IMR-90 (cell line): ENCODE results near the gene TIMP1. TPM values are rescaled to one million over a fixed set of nuclear protein-coding genes. Genes with fewer than 3 reads are reported as not detected.

Experiments
- ATAC-seq: fragments of 200-7000 bp; cut with Tn5 transposase; 2 replicates; pipeline ENCODE4 v1.9.1; 2020; ENCODE audit warnings: low read depth, mild to moderate bottlenecking, moderate library complexity
- BruUV-seq: library from RNA; stranded (reverse); fragments of 400-500 nt; replicated peaks from 2 replicates; lab custom pipeline; 2021; lab: Mats Ljungman, UMichigan
- CTCF ChIA-PET: fragments of 300-600 bp; formaldehyde crosslinking; extraction: SDS; loops from one replicate; lab custom pipeline; 2021; ENCODE audit warnings: antibody characterized with exemption; lab: Yijun Ruan, JAX
- POLR2A ChIA-PET: fragments of 300-600 bp; sonication (Branson Sonifier 250); formaldehyde crosslinking; loops from one replicate; lab custom pipeline; 2022; ENCODE audit warnings: antibody characterized with exemption; ENCODE audit not compliant: unreplicated experiment; lab: Charles Lee
- DNase-seq: peaks from one replicate; pipeline ENCODE4 v3.0.0; 2013
- H2AFZ ChIP-seq: replicated peaks from 2 replicates; pipeline ENCODE3; 2013; ENCODE audit warnings: low read length, mild to moderate bottlenecking; ENCODE audit not compliant: poor library complexity
- H2AK5ac ChIP-seq: 2 replicates; pipeline ENCODE4 v1.6.1; 2013; ENCODE audit warnings: low read depth, low read length, inconsistent platforms
- H2AK9ac ChIP-seq: replicated peaks from 2 replicates; pipeline ENCODE3; 2013; ENCODE audit warnings: mild to moderate bottlenecking, low read depth, low read length, moderate library complexity; ENCODE audit not compliant: poor library complexity
- H2BK120ac ChIP-seq: 2 replicates; pipeline ENCODE4 v1.6.1; 2013; ENCODE audit warnings: low read depth, low read length, inconsistent platforms
- H2BK15ac ChIP-seq: 3 replicates; pipeline ENCODE4 v1.6.1; 2013; ENCODE audit warnings: low read depth, low read length, inconsistent platforms
- H2BK20ac ChIP-seq: 2 replicates; pipeline ENCODE4 v1.6.1; 2013; ENCODE audit warnings: low read depth, mild to moderate bottlenecking, inconsistent platforms, low read length, moderate library complexity
- H2BK5ac ChIP-seq: 2 replicates; pipeline ENCODE4 v1.6.1; 2013; ENCODE audit warnings: mild to moderate bottlenecking, low read depth, low read length, inconsistent platforms; ENCODE audit not compliant: poor library complexity, severe bottlenecking
- H3K14ac ChIP-seq: replicated peaks from 2 replicates; pipeline ENCODE4 v1.6.1; 2013; ENCODE audit warnings: low read depth, low read length, inconsistent platforms
- H3K18ac ChIP-seq: 2 replicates; pipeline ENCODE4 v1.6.1; 2013; ENCODE audit warnings: low read depth, low read length, control low read depth
- H3K23ac ChIP-seq: 2 replicates; pipeline ENCODE4 v1.6.1; 2013; ENCODE audit warnings: low read depth, low read length, inconsistent platforms
- H3K27ac ChIP-seq: 2 replicates; pipeline ENCODE4 v1.5.1; 2013; ENCODE audit warnings: mild to moderate bottlenecking, control low read depth, low read length; ENCODE audit not compliant: insufficient read depth
- H3K27me3 ChIP-seq: 2 replicates; pipeline ENCODE4 v1.6.1; 2013; ENCODE audit warnings: low read length; ENCODE audit not compliant: control insufficient read depth, insufficient read depth
- H3K36me3 ChIP-seq: 2 replicates; pipeline ENCODE4 v1.6.1; 2013; ENCODE audit warnings: low read length, mixed read lengths; ENCODE audit not compliant: control insufficient read depth, insufficient read depth
- H3K4ac ChIP-seq: 2 replicates; pipeline ENCODE4 v1.6.1; 2013; ENCODE audit warnings: low read depth, low read length, inconsistent platforms
- H3K4me1 ChIP-seq: 2 replicates; pipeline ENCODE4 v1.6.1; 2013; ENCODE audit warnings: low read length, mixed read lengths; ENCODE audit not compliant: control insufficient read depth, insufficient read depth
- H3K4me2 ChIP-seq: 2 replicates; pipeline ENCODE4 v1.6.1; 2013; ENCODE audit warnings: low read depth, mild to moderate bottlenecking, control low read depth, low read length, moderate library complexity
- H3K4me3 ChIP-seq: 2 replicates; pipeline ENCODE4 v1.5.1; 2013; ENCODE audit warnings: low read depth, mild to moderate bottlenecking, control low read depth, low read length, moderate library complexity; ENCODE audit not compliant: insufficient read depth
- H3K56ac ChIP-seq: 2 replicates; pipeline ENCODE4 v1.6.1; 2013; ENCODE audit warnings: low read length, inconsistent platforms; ENCODE audit not compliant: insufficient read depth; ENCODE audit errors: extremely low read depth
- H3K79me1 ChIP-seq, 2 experiments: 2 replicates each; pipeline ENCODE4 v1.6.1; 2013; ENCODE audit warnings: low read length in 2 of 2, inconsistent platforms in 1 of 2, low read depth in 1 of 2
- H3K9ac ChIP-seq: 2 replicates; pipeline ENCODE4 v1.6.1; 2013; ENCODE audit warnings: low read depth, low read length, control low read depth
- H3K9me1 ChIP-seq: 2 replicates; pipeline ENCODE4 v1.6.1; 2013; ENCODE audit warnings: low read length, inconsistent platforms; ENCODE audit not compliant: insufficient read depth
- H3K9me3 ChIP-seq: 2 replicates; pipeline ENCODE4 v1.6.1; 2013; ENCODE audit warnings: low read length; ENCODE audit not compliant: control insufficient read depth, insufficient read depth
- H4K20me1 ChIP-seq: 2 replicates; pipeline ENCODE4 v1.6.1; 2013; ENCODE audit warnings: low read length, inconsistent platforms; ENCODE audit not compliant: insufficient read depth
- H4K5ac ChIP-seq: 2 replicates; pipeline ENCODE4 v1.6.1; 2013; ENCODE audit warnings: mild to moderate bottlenecking, low read depth, low read length, control low read depth
- H4K8ac ChIP-seq, 2 experiments: 2 replicates each; pipeline ENCODE4 v1.6.1; 2013; ENCODE audit warnings: low read depth in 2 of 2, low read length in 2 of 2, control low read depth in 1 of 2, inconsistent platforms in 1 of 2
- H4K91ac ChIP-seq: 2 replicates; pipeline ENCODE4 v1.6.1; 2013; ENCODE audit warnings: low read depth, low read length, inconsistent platforms; ENCODE audit not compliant: insufficient read depth
- NFE2L2 ChIP-seq: fragments of 150-350 bp; IDR thresholded peaks from 2 replicates; pipeline ENCODE4 v1.6.1; 2016; ENCODE audit warnings: low read depth, mild to moderate bottlenecking, low read length
- WGBS, 2 experiments: methylation state at CpG; one replicate each; pipeline versions ENCODE4 v1.1.5 to v1.1.7; 2013; ENCODE audit warnings: missing lambda C conversion rate in 2 of 2; ENCODE audit not compliant: insufficient read length in 1 of 2; ENCODE audit errors: extremely low coverage in 2 of 2; 5-methylcytosine and 5-hydroxymethylcytosine counted together
- dilution Hi-C: fragments of 300-500 bp; cut with HindIII; formaldehyde crosslinking; loops from one replicate; pipeline ENCODE4 v1.14.3; 2018; ENCODE audit warnings: low sequenced_read_pairs; ENCODE audit not compliant: unreplicated experiment
- in situ Hi-C: fragments of 300-500 bp; cut with MboI; formaldehyde crosslinking; loops from 3 replicates; pipeline ENCODE4 v1.14.3; 2019; ENCODE audit warnings: low sequenced_read_pairs, inconsistent platforms, mixed read lengths
- intact Hi-C: fragments of 100-400 bp; cut with micrococcal nuclease; formaldehyde crosslinking; loops from 2 replicates; pipeline ENCODE4 v1.10.0; 2022
- polyA plus RNA-seq, 3 experiments: library from polyadenylated mRNA; depleted of rRNA; stranded (reverse); fragments of >200 nt; gene quantifications; 2 replicates each; pipeline ENCODE4 v1.2.3, GENCODE V29; 2012; ENCODE audit warnings: low replicate concordance in 1 of 3
- total RNA-seq: library from RNA; depleted of rRNA; stranded (reverse); fragments of >200 nt; gene quantifications from 2 replicates; pipeline ENCODE4 v1.2.3, GENCODE V29; 2012

TIMP1 gene
- total and polyA plus RNA-seq, 2 of the 4 experiments (the other 2 are of a cell fraction) = 512 to 3,078 TPM

GRCh38 chrX:47543496-47543895, 38.7 kb upstream of the TIMP1 start:
- DNase-seq = no peak
- H2AK9ac ChIP-seq = no peak overlapping the region
- no peaks in the 10 kb centered on the region for H3K27me3 ChIP-seq
- H4K91ac ChIP-seq = no peak overlapping the region
- H3K36me3 ChIP-seq = no peaks in the 10 kb centered on the region
- no CpG with 5 or more reads among the region's 5 CpGs for WGBS, 2 experiments
- no peak for ATAC-seq
- H3K14ac ChIP-seq = no peak overlapping the region
- H2AK5ac ChIP-seq = no peak overlapping the region
- CTCF ChIA-PET = no interaction called here
- H4K20me1 ChIP-seq = no peaks in the 10 kb centered on the region
- dilution Hi-C loops (no loop called here), intact Hi-C loops (no loop called here), in situ Hi-C loops (loop anchor here (25.0 kb wide), 1 partner anchor 494 kb away; no protein-coding TSS in a partner anchor)
- no peak overlapping the region for H3K23ac ChIP-seq
- no TSS peak for BruUV-seq
- no peak overlapping the region for H3K18ac ChIP-seq
- H2BK15ac ChIP-seq = no peak overlapping the region
- TF ChIP-seq NFE2L2 = no peak
- H3K9me1 ChIP-seq = no peaks in the 10 kb centered on the region
- no peak overlapping the region for H3K4ac ChIP-seq
- H3K27ac ChIP-seq = no peak overlapping the region
- no peak overlapping the region for H3K9ac ChIP-seq
- H3K56ac ChIP-seq = no peak overlapping the region
- H3K4me3 ChIP-seq = no peak overlapping the region
- H4K8ac ChIP-seq = no peak overlapping the region
- no peak overlapping the region for H3K4me2 ChIP-seq
- POLR2A ChIA-PET = no interaction called here
- no peaks in the 10 kb centered on the region for H3K4me1 ChIP-seq
- H3K9me3 ChIP-seq = no peaks in the 10 kb centered on the region
- H2AFZ ChIP-seq = no peak overlapping the region
- H2BK5ac ChIP-seq = no peak overlapping the region
- H2BK20ac ChIP-seq = no peak overlapping the region
- H4K5ac ChIP-seq = no peak overlapping the region
- no peak overlapping the region for H2BK120ac ChIP-seq
- no peaks in the 10 kb centered on the region for H3K79me1 ChIP-seq
